ENCODE results near the gene FPGS. TPM values are rescaled to one million over a fixed set of nuclear protein-coding genes. Genes with fewer than 3 reads are reported as not detected.

FPGS gene
- total RNA-seq, 1 donor from 2014 or later: 65.1 TPM

- peaks cover 15% of the 10 kb centered on the region for H3K36me3 Mint-ChIP-seq (ENCODE audit: unreplicated experiment)
- H3K27ac Mint-ChIP-seq (ENCODE audit: unreplicated experiment): peak overlapping the region; percentile 81
- TF ChIP-seq CTCF (IDR thresholded peaks at IDR 0.05): no peak
- no peak for DNase-seq (ENCODE audit: extremely low spot score, unreplicated experiment)
- H3K4me1 Mint-ChIP-seq (ENCODE audit: unreplicated experiment): peaks cover 54% of the 10 kb centered on the region
- H3K4me3 Mint-ChIP-seq (ENCODE audit: unreplicated experiment): no peak overlapping the region
- no peaks in the 10 kb centered on the region for H3K27me3 Mint-ChIP-seq (ENCODE audit: unreplicated experiment)
- no peaks in the 10 kb centered on the region for H3K9me3 Mint-ChIP-seq (ENCODE audit: unreplicated experiment)
These were observed 41.2 kb upstream of the FPGS start for GRCh38 chr9:127761491-127761956.

GRCh38 chr9:127762111-127762676 lies 40.5 kb upstream of the FPGS start:
- Mint-ChIP-seq H3K4me3 (ENCODE audit: unreplicated experiment) (no peak overlapping the region), H3K4me1 (ENCODE audit: unreplicated experiment) (peaks cover 60% of the 10 kb centered on the region), H3K36me3 (ENCODE audit: unreplicated experiment) (peaks cover 20% of the 10 kb centered on the region), H3K27me3 (ENCODE audit: unreplicated experiment) (no peaks in the 10 kb centered on the region), H3K27ac (ENCODE audit: unreplicated experiment) (peak overlapping the region; percentile 81), H3K9me3 (ENCODE audit: unreplicated experiment) (no peaks in the 10 kb centered on the region)
- no peak for DNase-seq (ENCODE audit: extremely low spot score, unreplicated experiment)
- no peak for TF ChIP-seq CTCF (IDR thresholded peaks at IDR 0.05)

- Mint-ChIP-seq H3K4me3 (ENCODE audit: unreplicated experiment) (no peak overlapping the region), H3K9me3 (ENCODE audit: unreplicated experiment) (no peaks in the 10 kb centered on the region), H3K36me3 (ENCODE audit: unreplicated experiment) (peaks cover 15% of the 10 kb centered on the region), H3K27me3 (ENCODE audit: unreplicated experiment) (no peaks in the 10 kb centered on the region), H3K27ac (ENCODE audit: unreplicated experiment) (peak overlapping the region; percentile 60), H3K4me1 (ENCODE audit: unreplicated experiment) (peaks cover 69% of the 10 kb centered on the region)
- no peak for DNase-seq (ENCODE audit: extremely low spot score, unreplicated experiment)
- TF ChIP-seq CTCF (IDR thresholded peaks at IDR 0.05): peak; percentile 46
These were observed 38.7 kb upstream of the FPGS start for GRCh38 chr9:127763918-127764384.

- Mint-ChIP-seq H3K9me3 (ENCODE audit: unreplicated experiment) (no peaks in the 10 kb centered on the region), H3K36me3 (ENCODE audit: unreplicated experiment) (peaks cover 14% of the 10 kb centered on the region), H3K4me3 (ENCODE audit: unreplicated experiment) (no peak overlapping the region), H3K27ac (ENCODE audit: unreplicated experiment) (peak overlapping the region; percentile 6), H3K4me1 (ENCODE audit: unreplicated experiment) (peaks cover 81% of the 10 kb centered on the region), H3K27me3 (ENCODE audit: unreplicated experiment) (no peaks in the 10 kb centered on the region)
- DNase-seq (ENCODE audit: extremely low spot score, unreplicated experiment): no peak
- TF ChIP-seq CTCF (IDR thresholded peaks at IDR 0.05): no peak
These were observed 37.3 kb upstream of the FPGS start for GRCh38 chr9:127765418-127765817.

GRCh38 chr9:127767410-127767809 lies 35.3 kb upstream of the FPGS start:
- Mint-ChIP-seq H3K36me3 (ENCODE audit: unreplicated experiment) (peaks cover 14% of the 10 kb centered on the region), H3K4me1 (ENCODE audit: unreplicated experiment) (peaks cover 80% of the 10 kb centered on the region)
- no peak for DNase-seq (ENCODE audit: extremely low spot score, unreplicated experiment)

More at GRCh38 chr9:127767410-127767809, 35.3 kb upstream of the FPGS start:
- Mint-ChIP-seq H3K9me3 (ENCODE audit: unreplicated experiment) (no peaks in the 10 kb centered on the region), H3K27me3 (ENCODE audit: unreplicated experiment) (no peaks in the 10 kb centered on the region), H3K4me3 (ENCODE audit: unreplicated experiment) (peak overlapping the region; percentile 94), H3K27ac (ENCODE audit: unreplicated experiment) (peak overlapping the region; percentile 98)
- TF ChIP-seq CTCF (IDR thresholded peaks at IDR 0.05): no peak
